PC-9 (cell line): ENCODE results near the gene SMAP1. TPM values are rescaled to one million over a fixed set of nuclear protein-coding genes. Genes with fewer than 3 reads are reported as not detected.

Experiments used
- BruUV-seq: library from RNA; stranded (reverse); fragments of 400-500 nt; replicated peaks from 2 replicates; lab custom pipeline; 2021; lab: Mats Ljungman, UMichigan
- CTCF ChIA-PET: fragments of 300-600 bp; sonication (Branson Sonifier 250); formaldehyde crosslinking; loops from one replicate; lab custom pipeline; 2022; ENCODE audit warnings: antibody characterized with exemption; lab: Charles Lee
- POLR2A ChIA-PET: fragments of 300-600 bp; sonication (Branson Sonifier 250); formaldehyde crosslinking; loops from one replicate; lab custom pipeline; 2022; ENCODE audit warnings: antibody characterized with exemption; ENCODE audit not compliant: unreplicated experiment; lab: Charles Lee
- DNase-seq, 2 experiments: peaks; one replicate each; pipeline versions ENCODE4 v3.0.0 to v3.0.0-alpha.2; 2015 to 2022; ENCODE audit warnings: mixed read lengths in 1 of 2
- H2AFZ ChIP-seq: fragments of 200-600 bp; sonication (generic); 2 replicates; pipeline ENCODE4 v1.8.1; 2017; ENCODE audit warnings: antibody characterized with exemption
- H3F3A ChIP-seq: fragments of 200-600 bp; sonication (generic); 2 replicates; pipeline ENCODE4 v1.8.1; 2017; ENCODE audit warnings: antibody characterized with exemption, mild to moderate bottlenecking, low read depth; ENCODE audit not compliant: insufficient read depth
- H3K27ac ChIP-seq: fragments of 200-600 bp; sonication (generic); 2 replicates; pipeline ENCODE4 v1.6.1; 2016; ENCODE audit warnings: mixed run types
- H3K27me3 ChIP-seq: fragments of 200-600 bp; sonication (generic); 2 replicates; pipeline ENCODE4 v1.6.1; 2016; ENCODE audit warnings: low read depth, mixed run types; ENCODE audit not compliant: insufficient read depth
- H3K36me3 ChIP-seq: fragments of 200-600 bp; sonication (generic); 2 replicates; pipeline ENCODE4 v1.6.1; 2016; ENCODE audit warnings: low read depth, mixed run types
- H3K4me1 ChIP-seq: fragments of 200-600 bp; sonication (generic); replicated peaks from 2 replicates; pipeline ENCODE4 v1.6.1; 2016; ENCODE audit warnings: mixed run types; ENCODE audit not compliant: insufficient read depth
- H3K4me2 ChIP-seq: fragments of 200-600 bp; sonication (generic); 2 replicates; pipeline ENCODE4 v1.6.1; 2017; ENCODE audit warnings: mixed run types
- H3K4me3 ChIP-seq: fragments of 200-600 bp; sonication (generic); 2 replicates; pipeline ENCODE4 v1.6.1; 2016; ENCODE audit warnings: mixed run types
- H3K79me2 ChIP-seq: fragments of 200-600 bp; sonication (generic); 2 replicates; pipeline ENCODE4 v1.6.1; 2017; ENCODE audit warnings: low read depth, mixed run types
- H3K9me2 ChIP-seq: fragments of 200-600 bp; sonication (generic); 2 replicates; pipeline ENCODE4 v1.8.1; 2017; ENCODE audit warnings: mild to moderate bottlenecking; ENCODE audit not compliant: insufficient read depth
- H3K9me3 ChIP-seq: fragments of 200-600 bp; sonication (generic); 2 replicates; pipeline ENCODE4 v1.8.1; 2016; ENCODE audit warnings: low read depth; ENCODE audit not compliant: insufficient read depth
- H4K20me1 ChIP-seq: fragments of 200-600 bp; sonication (generic); 2 replicates; pipeline ENCODE4 v1.8.1; 2017; ENCODE audit not compliant: insufficient read depth
- CTCF ChIP-seq: fragments of 200-600 bp; sonication (generic); conservative IDR thresholded peaks from 2 replicates; pipeline ENCODE4 v1.6.1; 2017; ENCODE audit warnings: mixed run types, antibody characterized with exemption, mild to moderate bottlenecking, moderate library complexity
- EZH2 ChIP-seq: fragments of 200-600 bp; sonication (generic); IDR thresholded peaks from 2 replicates; pipeline ENCODE4 v1.8.0; 2017; ENCODE audit warnings: antibody characterized with exemption, low read depth
- intact Hi-C: fragments of 100-400 bp; cut with micrococcal nuclease; formaldehyde crosslinking; loops from one replicate; pipeline ENCODE4 v1.10.0; 2022; ENCODE audit not compliant: unreplicated experiment
- total RNA-seq: library from RNA; stranded (reverse); gene quantifications from 2 replicates; pipeline ENCODE4 v1.2.3, GENCODE V29; 2021

Gene SMAP1
- total RNA-seq, 1 experiment from 2014 or later: 29.3 TPM

GRCh38 chr6:70685494-70686180 is 18.0 kb downstream of the SMAP1 start:
- peaks cover 6% of the 10 kb centered on the region for H3K4me1 ChIP-seq
- peaks cover 59% of the 10 kb centered on the region for H3K79me2 ChIP-seq
- H3K4me2 ChIP-seq: no peak overlapping the region
- H3K9me2 ChIP-seq: no peaks in the 10 kb centered on the region
- ChIA-PET POLR2A (no interaction called here), CTCF (interaction anchor here (2.2 kb wide), 1 partner anchor 165 kb away, joined by 12 read pairs; no protein-coding TSS in a partner anchor)
- no peak for DNase-seq
- H3K9me3 ChIP-seq: no peaks in the 10 kb centered on the region
- no peak overlapping the region for H3K4me3 ChIP-seq
- H2AFZ ChIP-seq: no peak overlapping the region
- H4K20me1 ChIP-seq: peaks cover 32% of the 10 kb centered on the region
- no TSS peak for BruUV-seq
- intact Hi-C loops: loop anchor here (1.0 to 5.0 kb wide), 4 partner anchors 138 to 373 kb away; no protein-coding TSS in a partner anchor
- no peak for TF ChIP-seq EZH2
- no peak for TF ChIP-seq CTCF
- H3K27ac ChIP-seq: no peak overlapping the region
- no peaks in the 10 kb centered on the region for H3K27me3 ChIP-seq
- H3K36me3 ChIP-seq: no peaks in the 10 kb centered on the region
- peaks cover 4% of the 10 kb centered on the region; the same call in 1 of the 2 replicates for H3F3A ChIP-seq

- DNase-seq: peak in 1 of 2 experiments; percentile 40
- intact Hi-C loops: loop anchor here (1.0 to 5.0 kb wide), 4 partner anchors 139 to 374 kb away; no protein-coding TSS in a partner anchor
- H3K9me3 ChIP-seq: no peaks in the 10 kb centered on the region
- peaks cover 50% of the 10 kb centered on the region for H3K79me2 ChIP-seq
- H3K4me3 ChIP-seq: no peak overlapping the region
- no peak overlapping the region for H3K27ac ChIP-seq
- TF ChIP-seq CTCF: peak; percentile 90
- TF ChIP-seq EZH2: no peak
- ChIA-PET CTCF (interaction anchor here (0.5 to 2.2 kb wide), 3 partner anchors 22 to 466 kb away, joined by 3 to 12 read pairs (median 3); no protein-coding TSS in a partner anchor), POLR2A (no interaction called here)
- no peaks in the 10 kb centered on the region for H3K9me2 ChIP-seq
- no TSS peak for BruUV-seq
- no peaks in the 10 kb centered on the region for H3K27me3 ChIP-seq
- H3K36me3 ChIP-seq: no peaks in the 10 kb centered on the region
- H3K4me2 ChIP-seq: no peak overlapping the region
- no peak overlapping the region for H2AFZ ChIP-seq
- peaks cover 4% of the 10 kb centered on the region; the same call in 1 of the 2 replicates for H3F3A ChIP-seq
- H4K20me1 ChIP-seq: peaks cover 32% of the 10 kb centered on the region
- H3K4me1 ChIP-seq: peaks cover 6% of the 10 kb centered on the region
Observed at GRCh38 chr6:70686548-70687133, 19.0 kb downstream of the SMAP1 start.

- H3K4me1 ChIP-seq: no peaks in the 10 kb centered on the region
- no peak overlapping the region for H2AFZ ChIP-seq
- TF ChIP-seq EZH2 (no peak), CTCF (no peak)
- ChIA-PET CTCF (no interaction called here), POLR2A (no interaction called here)
- no peaks in the 10 kb centered on the region for H3K9me2 ChIP-seq
- no peaks in the 10 kb centered on the region for H3K36me3 ChIP-seq
- H3F3A ChIP-seq: no peaks in the 10 kb centered on the region
- intact Hi-C loops: no loop called here
- no peak overlapping the region for H3K4me3 ChIP-seq
- H3K27ac ChIP-seq: no peak overlapping the region
- no peak overlapping the region for H3K4me2 ChIP-seq
- no TSS peak for BruUV-seq
- H4K20me1 ChIP-seq: peaks cover 13% of the 10 kb centered on the region; the same call in 1 of the 2 replicates
- no peaks in the 10 kb centered on the region for H3K9me3 ChIP-seq
- no peak for DNase-seq
- H3K79me2 ChIP-seq: peaks cover 41% of the 10 kb centered on the region
- H3K27me3 ChIP-seq: no peaks in the 10 kb centered on the region
Observed at GRCh38 chr6:70693887-70694286, 26.2 kb downstream of the SMAP1 start.
